HG03045 (cell line): ENCODE results near the gene WWC2.
A peak's percentile ranks its signal among the peaks of the same experiment; 100 is the strongest.

Experiments used
- ATAC-seq: cut with Tn5 transposase; IDR thresholded peaks from one replicate; pipeline ENCODE4 v1.9.1; 2021; ENCODE audit warnings: mild to moderate bottlenecking, moderate library complexity; ENCODE audit not compliant: unreplicated experiment

The WWC2 gene

GRCh38 chr4:183253451-183253850 is 154.4 kb downstream of the WWC2 start:
- no peak for ATAC-seq

- ATAC-seq, result no peak
Observed at GRCh38 chr4:183254162-183254561, 155.1 kb downstream of the WWC2 start.

DNA sequence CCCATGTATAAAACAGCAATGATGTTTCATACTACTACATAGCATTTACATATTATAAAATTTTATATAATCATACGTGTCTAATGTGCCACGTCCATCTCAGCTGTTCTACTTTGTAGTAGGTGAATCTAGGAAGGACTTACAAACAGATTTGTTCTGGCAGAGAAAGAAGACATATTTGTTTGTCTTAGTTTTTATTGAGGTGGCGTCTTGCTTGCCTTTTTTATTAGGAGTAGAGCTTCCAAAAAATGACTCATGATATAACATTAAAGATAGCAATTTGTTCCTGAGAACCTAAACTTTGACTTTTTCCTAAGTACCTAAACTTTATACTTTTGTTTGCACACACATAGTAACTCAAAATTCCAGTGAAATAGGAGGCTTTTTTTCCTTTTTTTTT is 156.4 kb downstream of the WWC2 start:
- no peak for ATAC-seq

DNA sequence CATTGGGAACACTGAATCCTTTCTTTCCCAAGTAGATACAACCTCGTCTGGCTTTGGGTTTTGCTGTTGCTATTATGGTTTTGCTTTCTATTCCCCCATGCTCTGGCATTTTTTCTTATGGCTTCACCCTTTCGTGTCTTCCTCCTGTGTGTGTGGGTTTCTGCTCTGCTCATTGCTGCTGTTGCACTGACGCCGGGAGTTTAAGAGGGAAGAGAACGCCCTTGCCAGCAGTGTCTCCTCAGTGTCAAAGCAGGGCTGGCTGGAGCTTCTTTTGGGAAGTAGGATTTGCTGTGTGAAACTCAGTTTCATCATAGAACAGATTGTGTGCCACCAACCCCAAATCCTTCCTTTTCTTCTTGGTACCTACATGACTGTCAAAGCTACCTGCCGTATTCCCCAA is 157.3 kb downstream of the WWC2 start:
- no peak for ATAC-seq

GRCh38 chr4:183256756-183257385 is 157.8 kb downstream of the WWC2 start:
- ATAC-seq, result no peak

DNA sequence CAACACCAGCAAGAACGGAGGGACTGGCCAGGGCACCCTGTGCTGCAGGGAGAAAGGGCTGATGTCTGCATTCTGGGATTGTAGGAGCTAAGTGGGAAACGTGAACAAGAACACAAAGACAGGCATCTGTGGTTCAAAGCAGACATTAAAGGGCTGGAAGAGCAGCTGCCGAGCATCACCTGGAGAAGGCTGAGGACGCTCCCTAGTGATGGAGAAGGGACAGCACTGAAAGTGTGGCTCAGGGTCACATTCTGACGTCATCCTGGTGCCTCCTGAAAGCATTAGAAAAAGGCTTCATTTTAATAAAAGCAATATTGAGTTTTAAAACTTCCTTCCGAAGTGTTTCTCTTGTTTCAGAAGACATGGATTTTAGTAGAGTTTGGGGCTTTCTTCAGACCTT is 158.8 kb downstream of the WWC2 start:
- ATAC-seq, result no peak

- ATAC-seq, result no peak
Observed at GRCh38 chr4:183260491-183261151, 161.6 kb downstream of the WWC2 start.

GRCh38 chr4:183261953-183262775 is 163.1 kb downstream of the WWC2 start:
- ATAC-seq, result peak; percentile 94

- ATAC-seq, result no peak
Observed at GRCh38 chr4:183262776-183263100, 163.7 kb downstream of the WWC2 start.

GRCh38 chr4:183263787-183264386 is 164.8 kb downstream of the WWC2 start:
- no peak for ATAC-seq

GRCh38 chr4:183264614-183265013 is 165.6 kb downstream of the WWC2 start:
- ATAC-seq, result no peak

GRCh38 chr4:183266371-183266770 is 167.3 kb downstream of the WWC2 start:
- ATAC-seq, result no peak

DNA sequence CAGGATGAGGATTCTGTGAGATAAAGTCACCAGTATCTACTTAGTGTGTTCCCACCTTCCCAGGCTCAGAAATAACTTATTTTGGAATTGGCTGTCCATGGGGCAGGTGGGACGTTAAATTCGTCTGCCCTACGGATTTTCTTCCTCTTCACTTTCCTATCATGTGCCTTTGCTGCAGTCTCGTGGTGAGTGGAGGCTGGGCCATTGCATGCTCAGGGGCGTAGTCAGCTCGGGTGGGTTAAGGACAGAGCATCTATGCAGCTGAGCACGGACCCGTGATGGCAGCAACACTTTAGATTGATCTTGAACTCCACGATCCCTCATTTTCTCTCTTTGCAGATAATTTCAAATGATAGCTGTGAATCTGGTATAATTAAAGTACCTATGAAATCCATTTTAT is 169.5 kb downstream of the WWC2 start:
- no peak for ATAC-seq

DNA sequence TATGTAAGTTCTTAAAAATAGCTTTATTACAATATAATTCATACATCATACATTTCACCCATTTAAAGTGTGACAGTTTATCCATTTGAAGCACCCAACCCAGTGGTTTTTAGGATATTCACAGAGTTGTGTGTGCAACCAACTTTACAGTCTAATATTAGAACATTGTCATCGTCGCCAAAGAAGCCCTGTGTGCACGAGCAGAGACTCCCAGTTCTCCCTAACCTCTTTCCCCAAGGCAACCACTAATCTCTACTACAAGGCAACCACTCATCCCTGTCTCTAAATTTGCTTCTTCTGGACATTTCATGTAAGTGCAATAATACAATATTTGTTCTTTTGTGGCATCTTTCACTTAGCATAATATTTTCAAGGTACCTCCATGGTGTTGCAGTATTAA is 173.3 kb downstream of the WWC2 start:
- no peak for ATAC-seq

DNA sequence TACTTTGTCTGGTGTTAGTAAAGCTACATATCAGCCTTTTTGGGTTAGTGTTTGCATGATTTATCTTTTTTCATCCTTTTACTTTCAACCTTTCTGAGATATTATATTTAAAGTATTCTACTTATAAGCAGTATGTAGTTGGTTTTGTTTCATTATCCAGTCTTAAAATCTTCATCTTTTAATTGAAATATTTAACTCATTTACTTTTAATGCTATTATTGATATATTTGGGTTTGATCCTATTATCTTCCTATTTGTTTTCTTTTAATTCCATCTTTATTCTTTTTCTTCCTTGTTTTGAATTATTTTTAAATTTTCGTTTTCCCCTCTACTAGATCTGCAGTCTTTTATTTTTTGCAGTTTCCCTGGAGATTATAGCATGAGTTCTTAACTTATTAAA is 177.0 kb downstream of the WWC2 start:
- no peak for ATAC-seq

DNA sequence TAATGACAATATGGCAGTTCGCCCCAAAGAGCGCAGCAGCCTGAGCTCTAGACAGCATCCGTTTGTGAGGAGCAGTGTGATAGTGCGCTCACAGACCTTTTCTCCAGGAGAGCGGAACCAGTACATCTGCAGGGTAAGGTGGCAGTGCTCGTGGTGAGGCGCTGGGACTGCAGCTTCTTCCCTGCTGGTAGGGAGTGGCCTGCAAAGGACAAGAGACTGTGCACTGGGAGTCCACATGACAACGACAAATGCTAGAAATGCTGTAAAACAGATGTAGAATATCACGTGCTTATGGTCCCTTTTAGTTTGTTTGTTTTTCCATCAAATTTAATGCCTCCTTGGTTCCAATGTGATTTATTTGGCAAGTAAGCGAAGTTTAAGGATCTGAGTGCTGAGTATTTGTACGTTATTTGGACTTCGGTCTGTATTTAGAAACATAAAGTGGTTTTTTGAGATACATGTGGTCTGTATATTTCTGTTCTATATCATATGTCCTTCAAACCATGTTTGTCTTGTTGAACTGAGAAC is 185.3 kb downstream of the WWC2 start:
- ATAC-seq, result no peak

DNA sequence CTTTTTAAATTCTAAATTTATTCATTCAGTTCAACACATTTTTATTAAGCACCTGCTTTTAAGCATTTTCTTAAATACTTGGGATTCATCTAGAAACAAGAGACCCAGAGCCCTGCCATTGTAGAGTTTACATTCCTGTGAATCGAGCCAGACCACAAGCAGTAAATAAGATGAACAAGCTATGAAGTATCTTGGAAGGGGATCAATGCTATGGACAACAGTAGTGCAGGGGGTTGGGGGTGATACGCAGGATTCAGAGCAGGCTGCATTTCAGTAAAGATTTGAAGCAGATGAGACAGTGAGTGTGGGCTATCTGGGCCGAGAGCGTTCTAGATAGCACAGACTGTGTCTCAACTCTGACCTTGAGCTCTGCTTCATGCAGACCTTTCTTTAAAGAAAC is 185.9 kb downstream of the WWC2 start:
- ATAC-seq, result no peak

- ATAC-seq, result no peak
Observed at GRCh38 chr4:183285886-183286285, 186.8 kb downstream of the WWC2 start.

GRCh38 chr4:183286590-183287308 is 187.7 kb downstream of the WWC2 start:
- no peak for ATAC-seq

GRCh38 chr4:183287309-183287659 is 188.2 kb downstream of the WWC2 start:
- ATAC-seq, result peak; percentile 44

GRCh38 chr4:183287677-183288076 is 188.6 kb downstream of the WWC2 start:
- ATAC-seq, result no peak
